ENCODE results near the gene BCAS3.

Gene BCAS3

GRCh38 chr17:61073799-61074513 lies 396.3 kb downstream of the BCAS3 start:
- H3K27ac ChIP-seq (ENCODE audit: low read length) = no peak overlapping the region
- no peaks in the 10 kb centered on the region for H3K4me1 ChIP-seq (ENCODE audit: low read length)
- no peaks in the 10 kb centered on the region for H3K9me3 ChIP-seq (ENCODE audit: insufficient read depth, low read length)
- no peaks in the 10 kb centered on the region for H4K20me1 ChIP-seq (ENCODE audit: insufficient read depth, low read length)
- no peaks in the 10 kb centered on the region for H3K27me3 ChIP-seq (ENCODE audit: low read depth, low read length)
- H3K9ac ChIP-seq (ENCODE audit: low read length) = no peak overlapping the region
- no peak overlapping the region for H2AFZ ChIP-seq (ENCODE audit: low read depth, low read length)
- H3K79me2 ChIP-seq (ENCODE audit: low read length) = no peaks in the 10 kb centered on the region
- H3K36me3 ChIP-seq (replicated peaks; ENCODE audit: low read depth, low read length) = no peaks in the 10 kb centered on the region
- H3K4me3 ChIP-seq (ENCODE audit: low read length) = no peak overlapping the region
- no peak for TF ChIP-seq EZH2phosphoT487 (IDR thresholded peaks at IDR 0.05; ENCODE audit: low read depth)
- TF ChIP-seq CTCF (IDR thresholded peaks at IDR 0.05; ENCODE audit: low read depth, low read length) = no peak
- no peak overlapping the region for H3K4me2 ChIP-seq (ENCODE audit: low read length)

DNA sequence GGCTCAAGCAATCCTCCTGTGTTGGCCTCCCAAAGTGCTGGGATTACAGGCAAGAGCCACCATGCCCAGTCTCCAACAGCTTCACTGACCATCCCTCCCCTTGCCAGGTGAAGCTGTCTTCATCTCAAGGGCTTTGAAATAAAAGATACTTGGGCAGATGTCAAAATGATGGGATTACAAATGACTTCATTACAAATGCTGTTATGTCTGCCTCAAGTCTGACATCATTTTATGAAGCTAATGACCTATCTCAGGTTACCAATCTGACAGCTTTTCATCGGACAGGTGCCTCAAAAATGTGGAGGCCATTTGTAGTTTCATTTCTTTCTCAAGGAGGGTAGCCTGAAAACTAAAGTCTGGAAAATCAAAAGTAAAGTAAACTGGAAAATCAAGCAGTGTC lies 398.3 kb downstream of the BCAS3 start:
- no peak overlapping the region for H3K4me2 ChIP-seq (ENCODE audit: low read length)
- H3K4me3 ChIP-seq (ENCODE audit: low read length) = no peak overlapping the region
- H3K36me3 ChIP-seq (replicated peaks; ENCODE audit: low read depth, low read length) = no peaks in the 10 kb centered on the region
- no peaks in the 10 kb centered on the region for H3K79me2 ChIP-seq (ENCODE audit: low read length)
- H2AFZ ChIP-seq (ENCODE audit: low read depth, low read length) = no peak overlapping the region
- no peaks in the 10 kb centered on the region for H4K20me1 ChIP-seq (ENCODE audit: insufficient read depth, low read length)
- H3K9me3 ChIP-seq (ENCODE audit: insufficient read depth, low read length) = no peaks in the 10 kb centered on the region
- no peak for TF ChIP-seq CTCF (IDR thresholded peaks at IDR 0.05; ENCODE audit: low read depth, low read length)
- no peak for TF ChIP-seq EZH2phosphoT487 (IDR thresholded peaks at IDR 0.05; ENCODE audit: low read depth)
- H3K27ac ChIP-seq (ENCODE audit: low read length) = no peak overlapping the region
- H3K4me1 ChIP-seq (ENCODE audit: low read length) = no peaks in the 10 kb centered on the region
- H3K9ac ChIP-seq (ENCODE audit: low read length) = no peak overlapping the region
- H3K27me3 ChIP-seq (ENCODE audit: low read depth, low read length) = no peaks in the 10 kb centered on the region

GRCh38 chr17:61076621-61077031 lies 399.0 kb downstream of the BCAS3 start:
- no peaks in the 10 kb centered on the region for H3K79me2 ChIP-seq (ENCODE audit: low read length)
- no peak overlapping the region for H3K4me3 ChIP-seq (ENCODE audit: low read length)
- H3K27ac ChIP-seq (ENCODE audit: low read length) = no peak overlapping the region
- H2AFZ ChIP-seq (ENCODE audit: low read depth, low read length) = no peak overlapping the region
- no peaks in the 10 kb centered on the region for H3K27me3 ChIP-seq (ENCODE audit: low read depth, low read length)
- no peaks in the 10 kb centered on the region for H3K4me1 ChIP-seq (ENCODE audit: low read length)
- no peak overlapping the region for H3K4me2 ChIP-seq (ENCODE audit: low read length)
- H3K9ac ChIP-seq (ENCODE audit: low read length) = no peak overlapping the region
- H3K36me3 ChIP-seq (replicated peaks; ENCODE audit: low read depth, low read length) = no peaks in the 10 kb centered on the region
- no peak for TF ChIP-seq EZH2phosphoT487 (IDR thresholded peaks at IDR 0.05; ENCODE audit: low read depth)
- no peak for TF ChIP-seq CTCF (IDR thresholded peaks at IDR 0.05; ENCODE audit: low read depth, low read length)
- H3K9me3 ChIP-seq (ENCODE audit: insufficient read depth, low read length) = no peaks in the 10 kb centered on the region
- H4K20me1 ChIP-seq (ENCODE audit: insufficient read depth, low read length) = no peaks in the 10 kb centered on the region

- Histone ChIP-seq H3K36me3 (replicated peaks; ENCODE audit: low read depth, low read length) (no peaks in the 10 kb centered on the region), H3K9me3 (ENCODE audit: insufficient read depth, low read length) (no peaks in the 10 kb centered on the region), H3K27ac (ENCODE audit: low read length) (no peak overlapping the region), H3K27me3 (ENCODE audit: low read depth, low read length) (no peaks in the 10 kb centered on the region), H3K4me2 (ENCODE audit: low read length) (no peak overlapping the region), H4K20me1 (ENCODE audit: insufficient read depth, low read length) (no peaks in the 10 kb centered on the region), H3K4me1 (ENCODE audit: low read length) (no peaks in the 10 kb centered on the region), H3K79me2 (ENCODE audit: low read length) (no peaks in the 10 kb centered on the region), H2AFZ (ENCODE audit: low read depth, low read length) (no peak overlapping the region), H3K4me3 (ENCODE audit: low read length) (no peak overlapping the region), H3K9ac (ENCODE audit: low read length) (no peak overlapping the region)
- TF ChIP-seq EZH2phosphoT487 (IDR thresholded peaks at IDR 0.05; ENCODE audit: low read depth) (no peak), CTCF (IDR thresholded peaks at IDR 0.05; ENCODE audit: low read depth, low read length) (no peak)
These were observed 404.3 kb downstream of the BCAS3 start for GRCh38 chr17:61081959-61082358.

Measured in OCI-LY3 (cell line).